Lower leg skin (tissue), 4 donors: ENCODE data around the gene SLC26A11. TPM values are rescaled to one million over a fixed set of nuclear protein-coding genes. Genes with fewer than 3 reads are reported as not detected.
"Not testable (repeated sequence)": the region's sequence is repeated elsewhere in the genome, so short reads cannot be mapped to it uniquely, and the experiment has no call there.

ENCODE experiments used
- DNase-seq, 2 donors: peaks; one replicate each; pipeline ENCODE4 v3.0.0-alpha.2; 2019; ENCODE audit warnings: low spot score in 2 of 2
- H3K4me3 ChIP-seq: fragments of 200-600 bp; sonication (generic); 2 replicates; pipeline ENCODE4 v1.5.1; 2017; ENCODE audit warnings: mild to moderate bottlenecking, low read depth; ENCODE audit not compliant: poor library complexity, severe bottlenecking
- CTCF ChIP-seq, 3 donors: fragments of 450-650 bp; IDR thresholded peaks; one replicate each; pipeline ENCODE4 v1.5.1; 2016; ENCODE audit warnings: antibody characterized with exemption in 3 of 3, mild to moderate bottlenecking in 3 of 3, moderate library complexity in 2 of 3
- POLR2A ChIP-seq, 2 donors: fragments of 450-650 bp; IDR thresholded peaks; one replicate each; pipeline ENCODE4 v1.6.1; 2016 to 2017; ENCODE audit warnings: antibody characterized with exemption in 2 of 2, mild to moderate bottlenecking in 1 of 2, moderate library complexity in 1 of 2
- WGBS, 2 donors: methylation state at CpG; one replicate each; pipeline ENCODE4 v1.1.5; 2018; 5-methylcytosine and 5-hydroxymethylcytosine counted together
- intact Hi-C: fragments of 100-400 bp; cut with DNase I; formaldehyde crosslinking; loops from one replicate; pipeline ENCODE4 v1.15.0; 2023; ENCODE audit warnings: low total_unique reads
- total RNA-seq, 4 donors: library from RNA; depleted of rRNA; stranded (reverse); fragments of >200 nt; gene quantifications; one replicate each; pipeline ENCODE4 v1.1.0, GENCODE V29; 2016

Gene SLC26A11
- total RNA-seq, 4 donors from 2014 or later: 20.1 to 28.1 (median 22.3) TPM

GRCh38 chr17:80252871-80253270, 32.6 kb downstream of the SLC26A11 start:
- WGBS, 2 donors: 40 to 46% methylated on average over 13 of the region's 13 CpGs

GRCh38 chr17:80253631-80254395, 33.6 kb downstream of the SLC26A11 start:
- WGBS, 2 donors: 89 to 91% methylated on average over 20 to 21 of the region's 21 CpGs
- no peak overlapping the region for H3K4me3 ChIP-seq
- intact Hi-C loops: loop anchor here (5.0 kb wide), 1 partner anchor 172 kb away; no protein-coding TSS in a partner anchor
- no peak for TF ChIP-seq POLR2A (IDR thresholded peaks at IDR 0.05)
- TF ChIP-seq CTCF (IDR thresholded peaks at IDR 0.05): no peak
- DNase-seq: no peak

More at GRCh38 chr17:80252871-80253270, 32.6 kb downstream of the SLC26A11 start:
- no peak for DNase-seq
- intact Hi-C loops: loop anchor here (5.0 kb wide), 1 partner anchor 171 kb away; no protein-coding TSS in a partner anchor
- no peak overlapping the region for H3K4me3 ChIP-seq
- no peak for TF ChIP-seq CTCF (IDR thresholded peaks at IDR 0.05)
- TF ChIP-seq POLR2A (IDR thresholded peaks at IDR 0.05): no peak

GRCh38 chr17:80254396-80255251, 34.4 kb downstream of the SLC26A11 start:
- H3K4me3 ChIP-seq: no peak overlapping the region
- no peak for TF ChIP-seq POLR2A (IDR thresholded peaks at IDR 0.05)
- no peak for TF ChIP-seq CTCF (IDR thresholded peaks at IDR 0.05)
- 52 to 61% methylated on average over 13 of the region's 13 CpGs for WGBS, 2 donors
- DNase-seq: no peak
- intact Hi-C loops: loop anchor here (5.0 kb wide), 1 partner anchor 172 kb away; no protein-coding TSS in a partner anchor

GRCh38 chr17:80256034-80256350, 35.8 kb downstream of the SLC26A11 start:
- no peak for TF ChIP-seq CTCF (IDR thresholded peaks at IDR 0.05)
- no peak for TF ChIP-seq POLR2A (IDR thresholded peaks at IDR 0.05)
- intact Hi-C loops: no loop called here
- H3K4me3 ChIP-seq: no peak overlapping the region
- DNase-seq: no peak
- WGBS, 2 donors: 96 to 97% methylated on average over 5 of the region's 5 CpGs

GRCh38 chr17:80257716-80258213, 37.5 kb downstream of the SLC26A11 start:
- TF ChIP-seq POLR2A (IDR thresholded peaks at IDR 0.05) (no peak), CTCF (IDR thresholded peaks at IDR 0.05) (no peak)
- DNase-seq: no peak
- intact Hi-C loops: no loop called here
- 60 to 65% methylated on average over 14 of the region's 14 CpGs for WGBS, 2 donors
- no peak overlapping the region for H3K4me3 ChIP-seq

- intact Hi-C loops, DNase-seq, H3K4me3 ChIP-seq: not testable (repeated sequence)
- WGBS, 2 donors: 77 to 93% methylated on average over 2 of the region's 2 CpGs
Measured at GRCh38 chr17:80258296-80258695, 38.1 kb downstream of the SLC26A11 start.
